Measurements from ENCODE around the gene NBPF20. TPM values are rescaled to one million over a fixed set of nuclear protein-coding genes. Genes with fewer than 3 reads are reported as not detected.
"Not testable (repeated sequence)": the region's sequence is repeated elsewhere in the genome, so short reads cannot be mapped to it uniquely, and the experiment has no call there.

NBPF20 gene
- 3.4 and 4.0 TPM in 2 replicates for total RNA-seq
- polyA plus RNA-seq, result 1.3 and 1.5 TPM in 2 replicates

GRCh38 chr1:145425436-145426029 lies at the start of gene NBPF20:
Gene NBPF20 (minus strand): TSS chr1:145425603. CDS start chr1:145405272, 20,331 bp downstream.
- Histone ChIP-seq H2AFZ (peak within 1 kb of the TSS; percentile 77), H3K27me3 (peaks cover 30% of the 10 kb centered on the region), H3K4me3 (peak within 1 kb of the TSS; percentile 66), H3K79me2 (no peaks in the 10 kb centered on the region), H4K20me1 (ENCODE audit: insufficient read depth, poor library complexity, severe bottlenecking) (no peaks in the 10 kb centered on the region), H3K4me2 (peak within 1 kb of the TSS; percentile 86), H3K9me2 (replicated peaks; ENCODE audit: insufficient read depth) (no peaks in the 10 kb centered on the region), H3K27ac (no peak within 1 kb of the TSS), H3K4me1 (ENCODE audit: insufficient read depth) (no peaks in the 10 kb centered on the region), H3K36me3 (replicated peaks; ENCODE audit: insufficient read depth, low read depth) (no peaks in the 10 kb centered on the region), H3K9me3 (ENCODE audit: low read depth) (no peaks in the 10 kb centered on the region)
- TF ChIP-seq EZH2phosphoT487 (IDR thresholded peaks at IDR 0.05; ENCODE audit: low read depth, severe bottlenecking, unreplicated experiment) (no peak), EZH2 (IDR thresholded peaks at IDR 0.05; ENCODE audit: borderline replicate concordance) (no peak), CTCF (IDR thresholded peaks at IDR 0.05; ENCODE audit: poor library complexity) (no peak)
- DNase-seq (ENCODE audit: low spot score), result peak; percentile 89
- WGBS (ENCODE audit: low lambda C conversion rate, missing lambda C conversion rate), result 2% methylated on average over 48 of the region's 50 CpGs

GRCh38 chr1:145474837-145475368 lies 49.5 kb upstream of the NBPF20 start:
- WGBS (ENCODE audit: low lambda C conversion rate, missing lambda C conversion rate), result 67% methylated on average over 3 of the region's 8 CpGs
- H3K79me2 ChIP-seq; H3K9me2 ChIP-seq (replicated peaks; ENCODE audit: insufficient read depth); DNase-seq (ENCODE audit: low spot score); H3K36me3 ChIP-seq (replicated peaks; ENCODE audit: insufficient read depth, low read depth); H2AFZ ChIP-seq; H4K20me1 ChIP-seq (ENCODE audit: insufficient read depth, poor library complexity, severe bottlenecking); H3K27ac ChIP-seq; H3K27me3 ChIP-seq; H3K4me3 ChIP-seq; H3K4me1 ChIP-seq (ENCODE audit: insufficient read depth); H3K9me3 ChIP-seq (ENCODE audit: low read depth): not testable (repeated sequence)
- peak overlapping the region; percentile 85 for H3K4me2 ChIP-seq

GRCh38 chr1:145472731-145473130 lies 47.3 kb upstream of the NBPF20 start:
- not testable (repeated sequence) for H3K36me3 ChIP-seq (replicated peaks; ENCODE audit: insufficient read depth, low read depth); H3K4me1 ChIP-seq (ENCODE audit: insufficient read depth); H3K4me2 ChIP-seq; H3K27ac ChIP-seq; H3K9me3 ChIP-seq (ENCODE audit: low read depth); H3K27me3 ChIP-seq; H3K79me2 ChIP-seq; DNase-seq (ENCODE audit: low spot score); H4K20me1 ChIP-seq (ENCODE audit: insufficient read depth, poor library complexity, severe bottlenecking); H3K4me3 ChIP-seq; H2AFZ ChIP-seq; H3K9me2 ChIP-seq (replicated peaks; ENCODE audit: insufficient read depth)
- 38% methylated on average over 1 of the region's 2 CpGs for WGBS (ENCODE audit: low lambda C conversion rate, missing lambda C conversion rate)

- not testable (repeated sequence) for H2AFZ ChIP-seq; H3K79me2 ChIP-seq; DNase-seq (ENCODE audit: low spot score); H3K27me3 ChIP-seq; H3K4me1 ChIP-seq (ENCODE audit: insufficient read depth); H3K4me2 ChIP-seq; H3K27ac ChIP-seq; H3K9me3 ChIP-seq (ENCODE audit: low read depth); H3K9me2 ChIP-seq (replicated peaks; ENCODE audit: insufficient read depth); H3K36me3 ChIP-seq (replicated peaks; ENCODE audit: insufficient read depth, low read depth); H3K4me3 ChIP-seq; H4K20me1 ChIP-seq (ENCODE audit: insufficient read depth, poor library complexity, severe bottlenecking)
- 89% methylated on average over 6 of the region's 6 CpGs for whole genome bisulfite sequencing (ENCODE audit: low lambda C conversion rate, missing lambda C conversion rate)
Observed at GRCh38 chr1:145471365-145471764, 46.0 kb upstream of the NBPF20 start.

- H4K20me1 ChIP-seq (ENCODE audit: insufficient read depth, poor library complexity, severe bottlenecking); H3K36me3 ChIP-seq (replicated peaks; ENCODE audit: insufficient read depth, low read depth); H3K4me1 ChIP-seq (ENCODE audit: insufficient read depth); H3K27me3 ChIP-seq; H3K9me2 ChIP-seq (replicated peaks; ENCODE audit: insufficient read depth); H3K79me2 ChIP-seq; H3K9me3 ChIP-seq (ENCODE audit: low read depth): not testable (repeated sequence)
- Histone ChIP-seq H3K4me3 (peak overlapping the region; percentile 8), H2AFZ (peak overlapping the region; percentile 3), H3K4me2 (peak overlapping the region; percentile 77), H3K27ac (peak overlapping the region; percentile 3)
- DNase-seq (ENCODE audit: low spot score), result peak; percentile 77
- WGBS (ENCODE audit: low lambda C conversion rate, missing lambda C conversion rate), result 1% methylated on average over 16 of the region's 35 CpGs
Observed at GRCh38 chr1:145465405-145466144, 40.2 kb upstream of the NBPF20 start.

Data from hepatocyte (in vitro differentiated cells).